WTC11 (cell line): ENCODE data around the gene RPS27A. TPM values are rescaled to one million over a fixed set of nuclear protein-coding genes. Genes with fewer than 3 reads are reported as not detected.

Experiments
- ATAC-seq: fragments of 200-7000 bp; cut with Tn5 transposase; 2 replicates; pipeline ENCODE4 v1.10.0; 2021; ENCODE audit warnings: mild to moderate bottlenecking, moderate library complexity
- CTCF ChIA-PET: fragments of 300-600 bp; sonication (Branson Sonifier 250); formaldehyde crosslinking; loops from one replicate; lab custom pipeline; 2021; ENCODE audit warnings: antibody characterized with exemption; lab: Charles Lee
- POLR2A ChIA-PET: fragments of 350-600 bp; sonication (Branson Sonifier 250); formaldehyde crosslinking; loops from one replicate; lab custom pipeline; 2021; ENCODE audit warnings: antibody characterized with exemption; lab: Charles Lee
- DNase-seq: peaks from one replicate; pipeline ENCODE4 v3.0.0; 2021; ENCODE audit warnings: low spot score
- H3K27ac Mint-ChIP-seq: 2 replicates; pipeline ENCODE4 v1.8.0; 2021; ENCODE audit warnings: mixed read lengths
- H3K27me3 Mint-ChIP-seq: 2 replicates; pipeline ENCODE4 v1.8.0; 2021; ENCODE audit warnings: low read depth, mild to moderate bottlenecking, moderate library complexity, mixed read lengths
- H3K36me3 Mint-ChIP-seq: 2 replicates; pipeline ENCODE4 v1.8.0; 2021; ENCODE audit warnings: mixed read lengths
- H3K4me1 Mint-ChIP-seq: 2 replicates; pipeline ENCODE4 v1.8.0; 2022; ENCODE audit warnings: mixed read lengths
- H3K4me3 Mint-ChIP-seq: 2 replicates; pipeline ENCODE4 v1.8.0; 2021; ENCODE audit warnings: mild to moderate bottlenecking, moderate library complexity, mixed read lengths
- H3K9me3 Mint-ChIP-seq: 2 replicates; pipeline ENCODE4 v1.8.0; 2021; ENCODE audit warnings: mixed read lengths
- CTCF ChIP-seq: fragments of 200-600 bp; IDR thresholded peaks from 2 replicates; pipeline ENCODE4 v1.8.0; 2022; ENCODE audit warnings: antibody characterized with exemption
- E2F5 ChIP-seq: sonication (generic); formaldehyde crosslinking; IDR thresholded peaks from 2 replicates; pipeline ENCODE4 v1.8.1; 2022; ENCODE audit warnings: mild to moderate bottlenecking, moderate library complexity, missing genetic modification reagents
- EMX1 ChIP-seq: fragments of 250-450 bp; sonication (Bioruptor Pico); IDR thresholded peaks from 2 replicates; pipeline ENCODE4 v1.8.0; 2021; ENCODE audit warnings: mild to moderate bottlenecking
- GABPB1 ChIP-seq: sonication (generic); formaldehyde crosslinking; IDR thresholded peaks from 2 replicates; pipeline ENCODE4 v1.8.1; 2023; ENCODE audit warnings: mild to moderate bottlenecking, missing genetic modification reagents
- JAZF1 ChIP-seq: fragments of 250-450 bp; sonication (Bioruptor Pico); IDR thresholded peaks from 2 replicates; pipeline ENCODE4 v1.9.0; 2021; ENCODE audit warnings: moderate library complexity, mild to moderate bottlenecking, inconsistent platforms
- KAT7 ChIP-seq: sonication (generic); formaldehyde crosslinking; IDR thresholded peaks from 2 replicates; pipeline ENCODE4 v1.8.1; 2023; ENCODE audit warnings: missing genetic modification reagents, mild to moderate bottlenecking, borderline replicate concordance
- MAX ChIP-seq: sonication (generic); formaldehyde crosslinking; IDR thresholded peaks from 2 replicates; pipeline ENCODE4 v1.8.0; 2022; ENCODE audit warnings: mild to moderate bottlenecking, missing genetic modification reagents
- MLX ChIP-seq: sonication (generic); formaldehyde crosslinking; IDR thresholded peaks from 2 replicates; pipeline ENCODE4 v1.8.1; 2023; ENCODE audit warnings: mild to moderate bottlenecking, missing genetic modification reagents, moderate library complexity
- NR2C2 ChIP-seq: sonication (generic); formaldehyde crosslinking; IDR thresholded peaks from 2 replicates; pipeline ENCODE4 v1.8.0; 2022; ENCODE audit warnings: mild to moderate bottlenecking, missing genetic modification reagents
- RORB ChIP-seq: fragments of 250-450 bp; sonication (Bioruptor Pico); IDR thresholded peaks from 2 replicates; pipeline ENCODE4 v1.9.0; 2021; ENCODE audit warnings: mild to moderate bottlenecking
- SMAD4 ChIP-seq: sonication (generic); formaldehyde crosslinking; IDR thresholded peaks from 2 replicates; pipeline ENCODE4 v1.8.0; 2022; ENCODE audit warnings: mild to moderate bottlenecking, missing genetic modification reagents
- TEAD1 ChIP-seq: sonication (generic); formaldehyde crosslinking; IDR thresholded peaks from 2 replicates; pipeline ENCODE4 v1.8.0; 2022; ENCODE audit warnings: mild to moderate bottlenecking, missing genetic modification reagents
- TP53 ChIP-seq: sonication (generic); formaldehyde crosslinking; IDR thresholded peaks from 2 replicates; pipeline ENCODE4 v1.8.1; 2023; ENCODE audit warnings: mild to moderate bottlenecking, missing genetic modification reagents
- USF2 ChIP-seq: sonication (generic); formaldehyde crosslinking; IDR thresholded peaks from 2 replicates; pipeline ENCODE4 v1.8.1; 2023; ENCODE audit warnings: mild to moderate bottlenecking, missing genetic modification reagents, moderate library complexity
- ZNF121 ChIP-seq: sonication (generic); formaldehyde crosslinking; IDR thresholded peaks from 2 replicates; pipeline ENCODE4 v1.8.0; 2023; ENCODE audit warnings: missing genetic modification reagents
- ZNF232 ChIP-seq: sonication (generic); formaldehyde crosslinking; IDR thresholded peaks from 2 replicates; pipeline ENCODE4 v1.8.0; 2022; ENCODE audit warnings: mild to moderate bottlenecking, missing genetic modification reagents
- ZNF317 ChIP-seq: sonication (generic); formaldehyde crosslinking; IDR thresholded peaks from 2 replicates; pipeline ENCODE4 v1.8.1; 2023; ENCODE audit warnings: low read depth, mild to moderate bottlenecking, moderate library complexity, missing genetic modification reagents, borderline replicate concordance
- ZNF416 ChIP-seq: fragments of 250-450 bp; sonication (Bioruptor Pico); IDR thresholded peaks from 2 replicates; pipeline ENCODE4 v1.9.0; 2021; ENCODE audit warnings: mild to moderate bottlenecking, inconsistent platforms
- ZNF512 ChIP-seq: sonication (generic); formaldehyde crosslinking; IDR thresholded peaks from 2 replicates; pipeline ENCODE4 v1.8.1; 2022; ENCODE audit warnings: missing genetic modification reagents, borderline replicate concordance
- total RNA-seq: library from RNA; stranded (reverse); gene quantifications from 3 replicates; pipeline ENCODE4 v1.2.3, GENCODE V29; 2021

Gene RPS27A
- total RNA-seq, 1 experiment from 2014 or later: 1,424 TPM

- TF ChIP-seq EMX1 (no peak), RORB (CRISPR knock-in tag) (no peak)
These were observed 27.5 kb upstream of the RPS27A start (continued) for GRCh38 chr2:55204950-55205349.

- DNase-seq (no peak), ATAC-seq (peak; percentile 71)
- Mint-ChIP-seq H3K4me3 (no peak overlapping the region), H3K4me1 (peaks cover 18% of the 10 kb centered on the region), H3K27ac (no peak overlapping the region), H3K27me3 (no peaks in the 10 kb centered on the region), H3K9me3 (no peaks in the 10 kb centered on the region), H3K36me3 (no peaks in the 10 kb centered on the region)
- ChIA-PET POLR2A (no interaction called here), CTCF (interaction anchor here (1.0 kb wide), 1 partner anchor 314 kb away, joined by 3 read pairs; no protein-coding TSS in a partner anchor)
- TF ChIP-seq MLX (CRISPR knock-in tag) (no peak), KAT7 (CRISPR knock-in tag) (no peak), TP53 (no peak), USF2 (CRISPR knock-in tag) (no peak), ZNF512 (CRISPR knock-in tag) (no peak), MAX (CRISPR knock-in tag) (no peak), E2F5 (CRISPR knock-in tag) (no peak), ZNF232 (no peak), CTCF (no peak), JAZF1 (no peak), GABPB1 (CRISPR knock-in tag) (no peak), SMAD4 (CRISPR knock-in tag) (no peak), ZNF416 (no peak), TEAD1 (CRISPR knock-in tag) (no peak)
These were observed 18.7 kb upstream of the RPS27A start for GRCh38 chr2:55213822-55214221.

GRCh38 chr2:55223958-55224760 lies 8.3 kb upstream of the RPS27A start:
- ChIA-PET CTCF (interaction anchor here (0.7 to 2.7 kb wide), 8 partner anchors 14 to 558 kb away, joined by 3 to 9 read pairs (median 4); no protein-coding TSS in a partner anchor), POLR2A (interaction anchor here (0.6 to 1.2 kb wide), 5 partner anchors 8 to 693 kb away, joined by 3 to 6 read pairs (median 4); partner anchors contain the start of genes CLHC1, RPS27A and RTN4)
- ATAC-seq (peak; percentile 6), DNase-seq (no peak)
- Mint-ChIP-seq H3K4me3 (peak overlapping the region; percentile 77), H3K36me3 (0 out of 2 replicates have a peak, but pooled peaks cover 2% of the 10 kb centered on the region), H3K9me3 (no peaks in the 10 kb centered on the region), H3K27me3 (no peaks in the 10 kb centered on the region), H3K27ac (peak overlapping the region; percentile 70), H3K4me1 (peaks cover 8% of the 10 kb centered on the region)
- 0 out of 2 replicates have a peak, but pooled peaks have one; percentile 14 for TF ChIP-seq EMX1
- TF ChIP-seq NR2C2: no peak
- TF ChIP-seq ZNF121: no peak
- no peak for TF ChIP-seq ZNF317 (CRISPR knock-in tag)
- TF ChIP-seq KAT7 (CRISPR knock-in tag): no peak
